22Rv1 (cell line): ENCODE data around the gene ZC3H12A.

Experiments used
- CTCF ChIP-seq: fragments of 450-650 bp; IDR thresholded peaks from 2 replicates; pipeline ENCODE4 v1.5.1; 2017; ENCODE audit warnings: mild to moderate bottlenecking
- ZFX ChIP-seq: fragments of 450-650 bp; IDR thresholded peaks from 2 replicates; pipeline ENCODE4 v1.6.1; 2017; ENCODE audit warnings: antibody characterized with exemption, borderline replicate concordance

DNA sequence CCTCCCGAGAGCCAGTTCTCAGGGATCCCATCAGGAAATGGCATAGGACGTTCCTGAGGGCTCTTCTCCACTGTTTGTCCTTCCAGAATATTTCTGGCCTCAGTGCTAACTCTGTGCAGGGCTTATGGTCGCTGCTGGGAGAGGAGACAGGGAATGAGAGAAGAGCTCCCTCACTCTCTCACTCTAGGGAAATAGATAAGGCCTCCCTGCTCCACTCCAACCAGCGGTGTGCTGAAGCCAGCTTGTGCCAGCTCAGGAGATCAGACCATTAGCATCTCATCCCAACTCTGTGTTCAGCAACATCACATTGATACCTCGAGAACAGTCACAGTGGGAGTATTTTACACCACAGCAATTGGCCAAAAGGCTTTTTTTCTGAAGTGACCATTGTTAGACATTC lies 49.2 kb upstream of the ZC3H12A start:
- TF ChIP-seq CTCF (no peak), ZFX (no peak)
